GM18870 (cell line): Measurements from ENCODE around the gene SCN4B.
"Not testable (repeated sequence)": the region's sequence is repeated elsewhere in the genome, so short reads cannot be mapped to it uniquely, and the experiment has no call there.

ENCODE experiments used
- ATAC-seq: cut with Tn5 transposase; IDR thresholded peaks from one replicate; pipeline ENCODE4 v1.9.1; 2021; ENCODE audit warnings: moderate library complexity; ENCODE audit not compliant: unreplicated experiment

SCN4B gene

GRCh38 chr11:118152552-118153471 is at the start of gene SCN4B:
SCN4B (minus strand) TSS chr11:118152823; CDS start chr11:118152673, 150 bp downstream.
- no peak for ATAC-seq

GRCh38 chr11:118201966-118202365 is 49.3 kb upstream of the SCN4B start:
- no peak for ATAC-seq

- ATAC-seq: no peak
Measured at GRCh38 chr11:118200901-118201680, 48.5 kb upstream of the SCN4B start.

- ATAC-seq: no peak
Measured at GRCh38 chr11:118200497-118200896, 47.9 kb upstream of the SCN4B start.

- no peak for ATAC-seq
Measured at GRCh38 chr11:118199135-118199534, 46.5 kb upstream of the SCN4B start.

GRCh38 chr11:118198370-118198769 is 45.7 kb upstream of the SCN4B start:
- ATAC-seq: no peak

- ATAC-seq: no peak
Measured at GRCh38 chr11:118194835-118195627, 42.4 kb upstream of the SCN4B start.

GRCh38 chr11:118193910-118194566 is 41.4 kb upstream of the SCN4B start:
- no peak for ATAC-seq

GRCh38 chr11:118192817-118193216 is 40.2 kb upstream of the SCN4B start:
- not testable (repeated sequence) for ATAC-seq

GRCh38 chr11:118190942-118191506 is 38.4 kb upstream of the SCN4B start:
- ATAC-seq: not testable (repeated sequence)

- ATAC-seq: no peak
Measured at GRCh38 chr11:118186346-118187107, 33.9 kb upstream of the SCN4B start.

- ATAC-seq: no peak
Measured at GRCh38 chr11:118184784-118185579, 32.4 kb upstream of the SCN4B start.

GRCh38 chr11:118183691-118184090 is 31.1 kb upstream of the SCN4B start:
- not testable (repeated sequence) for ATAC-seq

GRCh38 chr11:118180300-118180703 is 27.7 kb upstream of the SCN4B start:
- no peak for ATAC-seq

GRCh38 chr11:118176778-118177134 is 24.1 kb upstream of the SCN4B start:
- no peak for ATAC-seq

GRCh38 chr11:118175993-118176777 is 23.6 kb upstream of the SCN4B start, which contains the start of gene SCN2B:
SCN2B (minus strand) TSS chr11:118176639; CDS start chr11:118176431, 208 bp downstream.
- no peak for ATAC-seq

- no peak for ATAC-seq
Measured at GRCh38 chr11:118175031-118175992, 22.7 kb upstream of the SCN4B start.
